ENCODE results near the gene PMVK. TPM values are rescaled to one million over a fixed set of nuclear protein-coding genes. Genes with fewer than 3 reads are reported as not detected.

PMVK gene
- total RNA-seq, 1 experiment from 2014 or later: 26.3 TPM

DNA sequence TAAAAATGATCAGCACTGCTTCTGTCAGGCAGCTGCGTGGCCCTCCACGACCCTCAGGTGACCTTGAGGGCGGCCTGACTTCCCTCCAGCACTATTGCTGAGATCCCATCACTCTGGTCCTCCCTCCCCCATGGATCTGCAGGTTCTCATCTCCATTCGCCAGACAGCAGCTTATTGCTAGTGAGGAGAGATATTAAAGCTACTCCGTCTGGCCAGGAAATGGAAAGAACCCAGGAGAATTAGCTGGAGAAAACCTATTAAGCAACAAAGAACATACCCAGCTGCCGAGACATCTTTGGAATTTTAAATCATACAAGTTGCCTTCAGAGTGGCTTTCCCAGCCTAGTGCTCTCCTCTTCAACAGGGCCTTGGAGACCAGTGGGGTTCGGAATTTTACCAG is 40.7 kb downstream of the PMVK start:
- Histone ChIP-seq H3K79me2 (ENCODE audit: insufficient read depth, low read length) (no peaks in the 10 kb centered on the region), H3K9me3 (ENCODE audit: control insufficient read depth, low read depth, low read length) (no peaks in the 10 kb centered on the region), H3K9ac (ENCODE audit: extremely low read depth, insufficient read length, low read length) (no peak overlapping the region), H3K27ac (ENCODE audit: insufficient read length, low read depth, low read length) (no peak overlapping the region), H3K4me2 (ENCODE audit: insufficient read depth, insufficient read length, low read length) (no peak overlapping the region), H3K56ac (ENCODE audit: insufficient read length, low read depth, low read length) (no peak overlapping the region), H2BK15ac (ENCODE audit: low read depth, low read length) (no peak overlapping the region), H3K4ac (ENCODE audit: low read depth, low read length) (no peak overlapping the region), H2BK20ac (ENCODE audit: low read depth, low read length, poor library complexity, severe bottlenecking) (no peak overlapping the region), H3K79me1 (ENCODE audit: insufficient read depth, low read depth, low read length, poor library complexity, severe bottlenecking) (no peaks in the 10 kb centered on the region), H2BK12ac (ENCODE audit: insufficient read length, low read depth, low read length) (no peak overlapping the region), H2BK120ac (ENCODE audit: low read depth, low read length, poor library complexity, severe bottlenecking) (no peak overlapping the region), H3T11ph (ENCODE audit: low read length) (no peak overlapping the region), H3K18ac (ENCODE audit: insufficient read length, low read depth, low read length) (no peak overlapping the region), H3K23me2 (ENCODE audit: insufficient read length, low read depth, low read length, poor library complexity, severe bottlenecking) (no peaks in the 10 kb centered on the region), H3K4me1 (ENCODE audit: insufficient read depth, low read length) (no peaks in the 10 kb centered on the region; the same call in 1 of the 2 replicates), H3K27me3 (ENCODE audit: insufficient read depth, low read length) (no peaks in the 10 kb centered on the region), H3K23ac (ENCODE audit: insufficient read length, low read depth, low read length) (no peak overlapping the region), H4K91ac (ENCODE audit: insufficient read length, low read depth, low read length) (no peak overlapping the region), H3K14ac (ENCODE audit: insufficient read depth, low read length) (no peak overlapping the region; the same call in 1 of the 2 replicates), H4K20me1 (ENCODE audit: control insufficient read depth, insufficient read depth, insufficient read length) (no peaks in the 10 kb centered on the region), H4K8ac (replicated peaks; ENCODE audit: insufficient read length, low read depth, low read length) (no peak overlapping the region), H2BK5ac (ENCODE audit: insufficient read length, low read length) (no peak overlapping the region), H2AK5ac (ENCODE audit: insufficient read length, low read length) (no peak overlapping the region), H4K5ac (ENCODE audit: insufficient read length, low read depth, low read length) (no peak overlapping the region), H2AFZ (ENCODE audit: low read length) (no peak overlapping the region)
- TF ChIP-seq, protein P1, sequence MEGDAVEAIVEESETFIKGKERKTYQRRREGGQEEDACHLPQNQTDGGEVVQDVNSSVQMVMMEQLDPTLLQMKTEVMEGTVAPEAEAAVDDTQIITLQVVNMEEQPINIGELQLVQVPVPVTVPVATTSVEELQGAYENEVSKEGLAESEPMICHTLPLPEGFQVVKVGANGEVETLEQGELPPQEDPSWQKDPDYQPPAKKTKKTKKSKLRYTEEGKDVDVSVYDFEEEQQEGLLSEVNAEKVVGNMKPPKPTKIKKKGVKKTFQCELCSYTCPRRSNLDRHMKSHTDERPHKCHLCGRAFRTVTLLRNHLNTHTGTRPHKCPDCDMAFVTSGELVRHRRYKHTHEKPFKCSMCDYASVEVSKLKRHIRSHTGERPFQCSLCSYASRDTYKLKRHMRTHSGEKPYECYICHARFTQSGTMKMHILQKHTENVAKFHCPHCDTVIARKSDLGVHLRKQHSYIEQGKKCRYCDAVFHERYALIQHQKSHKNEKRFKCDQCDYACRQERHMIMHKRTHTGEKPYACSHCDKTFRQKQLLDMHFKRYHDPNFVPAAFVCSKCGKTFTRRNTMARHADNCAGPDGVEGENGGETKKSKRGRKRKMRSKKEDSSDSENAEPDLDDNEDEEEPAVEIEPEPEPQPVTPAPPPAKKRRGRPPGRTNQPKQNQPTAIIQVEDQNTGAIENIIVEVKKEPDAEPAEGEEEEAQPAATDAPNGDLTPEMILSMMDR (conservative IDR thresholded peaks at IDR 0.05): no peak
- H3K27ac Mint-ChIP-seq: no peak overlapping the region
- no peak overlapping the region for H3K4me3 Mint-ChIP-seq
- H3K9me3 Mint-ChIP-seq: 0 out of 5 replicates have a peak, but pooled peaks cover 0 to 3% of the 10 kb centered on the region in 2 experiments
- H3K36me3 Mint-ChIP-seq (ENCODE audit: insufficient read depth in 1 of 3, low read depth in 3 of 3): no peaks in the 10 kb centered on the region
- no CpG with 5 or more reads among the region's 7 CpGs for WGBS (ENCODE audit: extremely low coverage, insufficient read length, low lambda C conversion rate)
- no peaks in the 10 kb centered on the region for H3K4me1 Mint-ChIP-seq
- H3K27me3 Mint-ChIP-seq (ENCODE audit: low read depth): peaks cover 3% of the 10 kb centered on the region; the same call in 1 of the 2 replicates
- DNase-seq: no peak

Measured in H9 (cell line).